ENCODE results near the gene POTEC. TPM values are rescaled to one million over a fixed set of nuclear protein-coding genes. Genes with fewer than 3 reads are reported as not detected.
"Not testable (repeated sequence)": the region's sequence is repeated elsewhere in the genome, so short reads cannot be mapped to it uniquely, and the experiment has no call there.

POTEC gene
- total and polyA plus RNA-seq, 2 donors (not counting 3 experiments of a cell fraction or from before 2014, with no cell fraction given): not detected

DNA sequence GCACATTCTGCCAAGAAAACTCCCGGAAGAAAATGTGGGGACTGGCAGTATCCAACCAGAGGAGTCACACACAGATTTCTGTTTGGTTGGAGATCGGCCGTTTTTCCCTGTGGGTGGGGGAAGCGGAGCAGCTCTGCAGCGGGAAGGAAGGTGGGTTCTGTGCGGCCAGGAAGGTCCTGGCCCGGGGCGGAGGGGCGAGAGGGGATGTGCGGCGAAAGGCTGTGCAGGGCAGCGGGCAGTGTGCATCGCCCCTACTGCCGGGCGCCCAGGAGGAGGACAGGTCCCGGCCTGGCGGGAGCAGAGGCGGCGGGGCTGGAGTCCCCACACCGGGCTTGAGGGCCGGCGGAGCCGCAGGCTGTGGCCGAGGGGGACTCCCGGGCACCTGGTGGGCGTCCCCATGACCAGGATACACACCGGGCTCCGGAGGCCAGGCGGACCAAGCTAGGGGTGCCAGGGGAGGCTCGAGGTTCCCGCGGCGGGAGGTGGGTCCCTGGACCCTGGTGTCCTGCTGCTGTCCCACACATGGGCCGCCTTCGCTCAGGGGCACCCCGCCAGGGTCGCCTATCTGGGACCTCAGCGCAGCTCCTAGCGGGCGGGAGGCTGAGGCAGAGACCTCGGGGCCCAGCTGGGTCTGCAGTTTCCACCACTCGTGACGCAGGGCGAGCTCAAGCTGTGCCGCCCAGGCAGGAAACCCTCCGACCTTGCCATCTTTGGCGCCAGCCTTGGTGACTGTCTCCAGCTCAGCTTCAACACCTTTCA is 54.0 kb downstream of the POTEC start:
- CTCF ChIA-PET, FAIRE-seq: not testable (repeated sequence)

DNA sequence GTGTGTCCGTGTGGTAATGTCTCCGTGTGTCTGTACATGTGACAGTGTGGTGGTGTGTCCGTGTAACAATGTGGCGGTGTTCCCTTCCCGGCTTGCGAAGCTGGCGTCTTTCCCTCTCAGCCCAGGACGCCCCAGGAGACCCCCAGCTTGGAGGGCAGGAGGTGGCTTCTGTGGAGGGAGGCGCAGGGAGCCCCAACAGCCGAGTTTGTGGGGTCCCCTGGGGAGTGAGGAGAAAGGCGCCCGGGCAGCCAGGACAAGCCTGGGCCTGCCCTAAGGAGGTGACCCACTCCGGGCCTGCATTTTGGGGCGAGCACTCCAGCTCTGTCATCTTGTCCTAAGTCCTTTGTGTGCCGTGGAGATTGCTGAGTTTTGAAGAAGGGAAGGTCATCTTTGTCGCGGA is 54.6 kb downstream of the POTEC start:
- H3K27me3 ChIP-seq (ENCODE audit: control insufficient read depth in 2 of 2, insufficient read depth in 2 of 2, low read length in 2 of 2); H3K4me3 ChIP-seq (replicated peaks in 1 of 3; ENCODE audit: insufficient read depth in 1 of 3, low read depth in 1 of 3, low read length in 3 of 3); H3K9me3 ChIP-seq (replicated peaks; ENCODE audit: control insufficient read depth, insufficient read depth, low read length); BruUV-seq (replicated peaks); H3K9me1 ChIP-seq (replicated peaks; ENCODE audit: control insufficient read depth, extremely low read depth, insufficient read depth, low read length); H4K20me1 ChIP-seq (replicated peaks; ENCODE audit: control insufficient read depth, extremely low read depth, insufficient read depth, low read length); POLR2A ChIA-PET; H3K9ac ChIP-seq (replicated peaks; ENCODE audit: extremely low read depth, insufficient read depth, low read length); CTCF ChIA-PET; dilution Hi-C loops (cut with MboI; ENCODE audit: extremely low pct_ligation_motif_present, low sequenced_read_pairs); H2AFZ ChIP-seq (ENCODE audit: low read depth, low read length); H3K36me3 ChIP-seq (ENCODE audit: control insufficient read depth in 2 of 2, extremely low read depth in 1 of 2, insufficient read depth in 2 of 2, low read length in 2 of 2); H3K4me1 ChIP-seq (ENCODE audit: control insufficient read depth, extremely low read depth, insufficient read depth, low read length); H3K79me2 ChIP-seq (ENCODE audit: control insufficient read depth, insufficient read depth, low read length); H3K27ac ChIP-seq (ENCODE audit: insufficient read depth, low read depth, low read length); DNase-seq (ENCODE audit: low read depth, low spot score); H3K4me2 ChIP-seq (ENCODE audit: insufficient read depth, low read length); FAIRE-seq; intact Hi-C loops (cut with micrococcal nuclease): not testable (repeated sequence)

More for the DNA sequence above, 54.0 kb downstream of the POTEC start:
- H4K20me1 ChIP-seq (replicated peaks; ENCODE audit: control insufficient read depth, extremely low read depth, insufficient read depth, low read length); H3K36me3 ChIP-seq (ENCODE audit: control insufficient read depth in 2 of 2, extremely low read depth in 1 of 2, insufficient read depth in 2 of 2, low read length in 2 of 2); H3K27ac ChIP-seq (ENCODE audit: insufficient read depth, low read depth, low read length); H3K9me1 ChIP-seq (replicated peaks; ENCODE audit: control insufficient read depth, extremely low read depth, insufficient read depth, low read length); BruUV-seq (replicated peaks); H3K4me2 ChIP-seq (ENCODE audit: insufficient read depth, low read length); intact Hi-C loops (cut with micrococcal nuclease); H3K4me3 ChIP-seq (replicated peaks in 1 of 3; ENCODE audit: insufficient read depth in 1 of 3, low read depth in 1 of 3, low read length in 3 of 3); dilution Hi-C loops (cut with MboI; ENCODE audit: extremely low pct_ligation_motif_present, low sequenced_read_pairs); H3K4me1 ChIP-seq (ENCODE audit: control insufficient read depth, extremely low read depth, insufficient read depth, low read length); H3K9me3 ChIP-seq (replicated peaks; ENCODE audit: control insufficient read depth, insufficient read depth, low read length); DNase-seq (ENCODE audit: low read depth, low spot score); H2AFZ ChIP-seq (ENCODE audit: low read depth, low read length); POLR2A ChIA-PET; H3K27me3 ChIP-seq (ENCODE audit: control insufficient read depth in 2 of 2, insufficient read depth in 2 of 2, low read length in 2 of 2); H3K79me2 ChIP-seq (ENCODE audit: control insufficient read depth, insufficient read depth, low read length); H3K9ac ChIP-seq (replicated peaks; ENCODE audit: extremely low read depth, insufficient read depth, low read length): not testable (repeated sequence)

DNA sequence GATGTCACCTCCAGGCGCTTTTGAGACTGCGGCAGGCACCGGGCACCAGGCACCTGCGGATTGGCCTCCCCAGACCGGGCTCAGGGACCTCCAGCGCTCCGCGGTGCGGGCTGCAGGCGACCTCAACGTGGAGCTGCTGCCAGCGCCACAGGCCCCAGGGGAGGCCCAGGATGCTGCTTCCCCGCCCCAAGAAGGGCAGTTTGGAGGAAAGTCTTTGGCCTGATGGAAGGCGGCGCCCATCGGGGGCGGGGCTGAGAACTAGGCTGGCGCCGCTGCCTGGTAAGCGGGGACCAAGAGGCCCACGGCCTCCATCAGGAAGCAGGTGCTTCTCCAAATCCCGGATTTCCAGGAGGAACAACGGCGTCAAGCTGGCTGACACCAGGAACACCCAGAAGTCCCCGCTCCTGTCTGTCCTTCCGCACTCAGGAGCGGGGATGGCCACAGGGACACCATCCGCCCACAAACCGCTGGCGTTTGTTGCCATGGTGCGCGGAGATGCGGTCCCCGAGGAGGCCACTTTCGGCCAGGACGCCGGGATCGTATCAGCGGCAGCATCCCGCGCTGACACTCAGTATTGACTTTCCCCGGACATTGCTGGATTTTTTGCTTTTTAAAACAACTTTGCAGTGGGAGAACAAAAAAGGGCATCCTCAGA is 56.3 kb downstream of the POTEC start:
- H3K79me2 ChIP-seq (ENCODE audit: control insufficient read depth, insufficient read depth, low read length); intact Hi-C loops (cut with micrococcal nuclease): not testable (repeated sequence)

DNA sequence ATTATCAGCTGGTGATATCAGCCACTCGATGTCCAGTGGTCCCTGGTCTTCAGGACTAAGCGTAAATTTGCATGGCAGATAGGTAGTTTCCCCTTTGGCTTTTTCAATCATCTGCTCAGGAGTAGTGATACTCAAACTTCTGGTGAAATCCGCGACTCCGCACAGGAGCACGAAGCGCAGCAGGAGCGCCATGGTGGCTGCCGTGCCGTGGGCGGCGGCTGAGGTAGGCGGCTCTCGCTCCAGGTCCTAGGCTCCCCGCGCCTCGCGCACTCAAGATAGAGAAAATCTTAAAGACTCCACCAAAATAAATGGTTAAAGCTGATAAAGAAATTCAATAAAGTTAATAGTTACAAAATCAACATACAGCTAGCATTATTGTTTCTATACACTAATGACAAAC is 64.3 kb downstream of the POTEC start:
- DNase-seq (ENCODE audit: low read depth, low spot score); H3K36me3 ChIP-seq (ENCODE audit: control insufficient read depth in 2 of 2, extremely low read depth in 1 of 2, insufficient read depth in 2 of 2, low read length in 2 of 2); H3K4me2 ChIP-seq (ENCODE audit: insufficient read depth, low read length); intact Hi-C loops (cut with micrococcal nuclease); H3K79me2 ChIP-seq (ENCODE audit: control insufficient read depth, insufficient read depth, low read length); H3K27me3 ChIP-seq (ENCODE audit: control insufficient read depth in 2 of 2, insufficient read depth in 2 of 2, low read length in 2 of 2); FAIRE-seq; H3K9ac ChIP-seq (replicated peaks; ENCODE audit: extremely low read depth, insufficient read depth, low read length); H4K20me1 ChIP-seq (replicated peaks; ENCODE audit: control insufficient read depth, extremely low read depth, insufficient read depth, low read length); H2AFZ ChIP-seq (ENCODE audit: low read depth, low read length); H3K4me3 ChIP-seq (replicated peaks in 1 of 3; ENCODE audit: insufficient read depth in 1 of 3, low read depth in 1 of 3, low read length in 3 of 3); H3K9me3 ChIP-seq (replicated peaks; ENCODE audit: control insufficient read depth, insufficient read depth, low read length); BruUV-seq (replicated peaks); CTCF ChIA-PET; H3K4me1 ChIP-seq (ENCODE audit: control insufficient read depth, extremely low read depth, insufficient read depth, low read length); H3K27ac ChIP-seq (ENCODE audit: insufficient read depth, low read depth, low read length); POLR2A ChIA-PET; H3K9me1 ChIP-seq (replicated peaks; ENCODE audit: control insufficient read depth, extremely low read depth, insufficient read depth, low read length); dilution Hi-C loops (cut with MboI; ENCODE audit: extremely low pct_ligation_motif_present, low sequenced_read_pairs): not testable (repeated sequence)

More for the DNA sequence above, 56.3 kb downstream of the POTEC start:
- POLR2A ChIA-PET; H2AFZ ChIP-seq (ENCODE audit: low read depth, low read length); H4K20me1 ChIP-seq (replicated peaks; ENCODE audit: control insufficient read depth, extremely low read depth, insufficient read depth, low read length); H3K4me1 ChIP-seq (ENCODE audit: control insufficient read depth, extremely low read depth, insufficient read depth, low read length); H3K9ac ChIP-seq (replicated peaks; ENCODE audit: extremely low read depth, insufficient read depth, low read length); BruUV-seq (replicated peaks); H3K9me1 ChIP-seq (replicated peaks; ENCODE audit: control insufficient read depth, extremely low read depth, insufficient read depth, low read length); H3K27ac ChIP-seq (ENCODE audit: insufficient read depth, low read depth, low read length); FAIRE-seq; DNase-seq (ENCODE audit: low read depth, low spot score); dilution Hi-C loops (cut with MboI; ENCODE audit: extremely low pct_ligation_motif_present, low sequenced_read_pairs); CTCF ChIA-PET; H3K9me3 ChIP-seq (replicated peaks; ENCODE audit: control insufficient read depth, insufficient read depth, low read length); H3K27me3 ChIP-seq (ENCODE audit: control insufficient read depth in 2 of 2, insufficient read depth in 2 of 2, low read length in 2 of 2); H3K36me3 ChIP-seq (ENCODE audit: control insufficient read depth in 2 of 2, extremely low read depth in 1 of 2, insufficient read depth in 2 of 2, low read length in 2 of 2); H3K4me2 ChIP-seq (ENCODE audit: insufficient read depth, low read length); H3K4me3 ChIP-seq (replicated peaks in 1 of 3; ENCODE audit: insufficient read depth in 1 of 3, low read depth in 1 of 3, low read length in 3 of 3): not testable (repeated sequence)
